ENCODE measurements around the gene SLC39A7. TPM values are rescaled to one million over a fixed set of nuclear protein-coding genes. Genes with fewer than 3 reads are reported as not detected.

Gene SLC39A7
- total and polyA plus RNA-seq, 2 of the 13 experiments (the other 11 are each of a cell fraction or from before 2014, with no cell fraction given) = 142 to 229 TPM

- no peak for TF ChIP-seq AKNA (CRISPR knock-in tag; IDR thresholded peaks at IDR 0.05; ENCODE audit: borderline replicate concordance)
- TF ChIP-seq HNRNPL (IDR thresholded peaks at IDR 0.05; ENCODE audit: low read depth, low read length) = no peak; the same call in 1 of the 2 replicates
- peak; percentile 91; the same call in 1 of the 2 replicates for TF ChIP-seq ZNF558 (CRISPR knock-in tag; IDR thresholded peaks at IDR 0.05; ENCODE audit: borderline replicate concordance)
- peak; percentile 87; the same call in 1 of the 2 replicates for TF ChIP-seq ZNF83 (CRISPR knock-in tag; IDR thresholded peaks at IDR 0.05; ENCODE audit: borderline replicate concordance)
- peak; percentile 84 for TF ChIP-seq CREM (IDR thresholded peaks at IDR 0.05)
- peak; percentile 89 for TF ChIP-seq CREM (CRISPR knock-in tag; IDR thresholded peaks at IDR 0.05)
- TF ChIP-seq ISL2 (CRISPR knock-in tag; IDR thresholded peaks at IDR 0.05) = peak; percentile 53; the same call in 1 of the 2 replicates
- no peak for TF ChIP-seq HHEX (CRISPR knock-in tag; IDR thresholded peaks at IDR 0.05)
- TF ChIP-seq ZNF205 (CRISPR knock-in tag; IDR thresholded peaks at IDR 0.05) = peak; percentile 75; the same call in 1 of the 2 replicates
- peak; percentile 98 for TF ChIP-seq ZHX1 (CRISPR knock-in tag; IDR thresholded peaks at IDR 0.05; ENCODE audit: low read depth)
- TF ChIP-seq ZNF580 (CRISPR knock-in tag; IDR thresholded peaks at IDR 0.05; ENCODE audit: borderline replicate concordance, low read depth) = peak; percentile 71
- no peak for TF ChIP-seq ZNF652 (CRISPR knock-in tag; IDR thresholded peaks at IDR 0.05; ENCODE audit: borderline replicate concordance, low read depth)
- TF ChIP-seq MTF2 (CRISPR knock-in tag; IDR thresholded peaks at IDR 0.05; ENCODE audit: borderline replicate concordance) = peak; percentile 1; the same call in 1 of the 2 replicates
- TF ChIP-seq MAX (IDR thresholded peaks at IDR 0.05) = no peak
- TF ChIP-seq ZNF567 (CRISPR knock-in tag; IDR thresholded peaks at IDR 0.05; ENCODE audit: borderline replicate concordance) = no peak
- TF ChIP-seq CENPBD1 (CRISPR knock-in tag; IDR thresholded peaks at IDR 0.05; ENCODE audit: borderline replicate concordance, low read depth) = no peak
- peak; percentile 80 for TF ChIP-seq PITX1 (CRISPR knock-in tag; IDR thresholded peaks at IDR 0.05)
- TF ChIP-seq ZNF264 (CRISPR knock-in tag; IDR thresholded peaks at IDR 0.05) = no peak
- 0 out of 2 replicates have a peak, but pooled peaks have one; percentile 27 for TF ChIP-seq NRL (CRISPR knock-in tag; IDR thresholded peaks at IDR 0.05; ENCODE audit: borderline replicate concordance)
- no peak for TF ChIP-seq FOXA1 (IDR thresholded peaks at IDR 0.05)
- TF ChIP-seq FOXA1 (CRISPR knock-in tag; IDR thresholded peaks at IDR 0.05) = 0 out of 2 replicates have a peak, but pooled peaks have one; percentile 47
These were observed 7.7 kb downstream of the SLC39A7 start, which contains the start of gene RING1 (continued) for GRCh38 chr6:33208091-33208967.
